HG03097 (cell line): Measurements from ENCODE around the gene DZIP1.

Source experiments
- ATAC-seq: cut with Tn5 transposase; IDR thresholded peaks from one replicate; pipeline ENCODE4 v1.9.1; 2021; ENCODE audit not compliant: unreplicated experiment, low FRiP score

Gene DZIP1

DNA sequence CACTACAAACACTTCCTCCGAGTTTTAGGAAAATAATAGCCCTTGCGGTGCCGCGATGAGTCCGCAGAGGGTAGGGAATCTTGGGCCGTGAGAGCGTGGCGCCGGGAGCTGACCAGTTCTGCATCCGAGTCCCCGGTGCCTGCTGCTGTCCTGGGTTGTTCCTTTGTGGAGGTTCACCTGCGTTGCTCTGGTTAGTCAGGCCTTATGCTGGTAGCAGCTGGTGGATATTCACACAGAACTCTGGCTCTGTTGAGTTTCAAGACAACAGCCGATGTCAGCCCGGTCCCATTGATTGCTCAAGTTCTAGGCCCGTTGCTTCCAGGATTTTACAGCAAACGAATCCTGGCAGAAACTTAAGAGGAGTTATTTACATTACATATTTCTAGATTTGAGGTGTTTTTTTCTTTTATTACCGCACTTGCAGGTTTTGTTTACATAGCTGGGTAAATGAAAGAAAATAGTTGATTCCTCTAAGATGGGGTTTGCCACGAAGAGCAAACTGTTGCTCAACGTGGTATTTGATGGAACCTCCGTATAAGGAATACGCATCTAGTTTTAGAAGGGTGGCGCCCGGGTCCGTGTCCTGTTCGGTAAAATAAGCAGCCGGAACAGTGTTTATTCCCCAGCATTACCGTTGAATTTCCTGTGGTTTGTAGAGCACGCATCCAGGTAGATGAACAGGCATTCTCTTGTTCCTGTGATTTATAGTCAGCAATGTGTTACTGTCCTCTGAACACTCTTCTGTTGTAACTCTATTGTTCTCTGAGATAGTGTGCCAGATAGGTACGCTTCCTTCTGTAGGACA is 90.7 kb downstream of the DZIP1 start:
- ATAC-seq = peak; percentile 50

DNA sequence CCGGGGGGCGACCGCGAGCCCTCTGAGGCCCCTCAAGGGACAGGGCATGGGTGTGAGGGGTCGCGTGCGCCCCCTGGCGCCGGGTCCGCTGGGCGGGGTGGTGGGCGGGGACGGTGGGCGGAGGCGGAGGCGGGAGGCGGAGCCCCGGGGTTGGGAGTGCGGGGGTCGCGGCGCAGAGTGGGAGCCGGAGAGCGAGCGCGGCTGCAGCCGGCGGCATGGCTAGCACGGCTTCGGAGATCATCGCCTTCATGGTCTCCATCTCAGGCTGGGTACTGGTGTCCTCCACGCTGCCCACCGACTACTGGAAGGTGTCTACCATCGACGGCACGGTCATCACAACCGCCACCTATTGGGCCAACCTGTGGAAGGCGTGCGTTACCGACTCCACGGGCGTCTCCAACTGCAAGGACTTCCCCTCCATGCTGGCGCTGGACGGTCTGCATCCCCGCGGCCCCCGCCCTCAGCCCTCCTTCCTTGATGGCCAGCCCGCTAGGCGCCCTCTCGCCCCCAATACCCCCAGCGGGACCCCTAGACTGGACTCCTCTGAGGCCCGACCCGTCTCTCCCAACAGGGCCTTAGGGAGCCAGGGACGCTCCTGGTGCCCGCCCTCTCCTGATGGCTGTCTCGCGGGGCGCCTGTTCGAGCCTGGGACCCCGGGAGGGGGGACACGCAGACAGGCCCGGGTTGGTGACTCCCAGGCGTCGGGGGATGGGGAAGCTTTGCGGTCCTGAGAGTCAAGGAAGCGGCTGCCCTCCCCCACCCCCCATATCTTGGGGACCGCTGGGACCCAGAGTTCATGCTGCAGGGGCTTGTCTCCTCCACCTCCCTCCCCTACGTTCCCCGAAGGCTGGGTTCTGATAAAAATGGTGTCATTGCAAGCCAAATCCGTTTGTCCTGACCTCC is 91.7 kb downstream of the DZIP1 start, which contains the start of gene CLDN10:
Gene CLDN10 (plus strand): TSS at position 182 of the 903 bp plus-strand sequence. CDS start 34 bp downstream, at position 216.
- no peak for ATAC-seq

DNA sequence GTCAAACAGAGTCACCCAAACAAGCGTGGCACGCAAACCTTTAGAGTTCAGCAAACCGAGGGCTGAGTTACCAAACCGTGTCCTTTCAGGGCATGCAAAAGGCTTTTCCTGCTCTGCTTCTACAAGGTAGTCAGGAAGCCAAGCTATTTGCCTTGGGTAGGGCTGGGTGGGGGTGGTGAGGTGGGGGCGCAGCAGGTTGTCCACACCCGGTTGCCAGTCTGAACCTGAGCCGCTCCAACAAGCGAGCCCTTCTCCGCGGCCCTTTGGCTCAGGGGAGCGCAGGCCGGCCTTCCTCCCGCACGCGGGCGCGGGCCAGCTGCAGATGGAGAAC is 92.3 kb downstream of the DZIP1 start:
- no peak for ATAC-seq

DNA sequence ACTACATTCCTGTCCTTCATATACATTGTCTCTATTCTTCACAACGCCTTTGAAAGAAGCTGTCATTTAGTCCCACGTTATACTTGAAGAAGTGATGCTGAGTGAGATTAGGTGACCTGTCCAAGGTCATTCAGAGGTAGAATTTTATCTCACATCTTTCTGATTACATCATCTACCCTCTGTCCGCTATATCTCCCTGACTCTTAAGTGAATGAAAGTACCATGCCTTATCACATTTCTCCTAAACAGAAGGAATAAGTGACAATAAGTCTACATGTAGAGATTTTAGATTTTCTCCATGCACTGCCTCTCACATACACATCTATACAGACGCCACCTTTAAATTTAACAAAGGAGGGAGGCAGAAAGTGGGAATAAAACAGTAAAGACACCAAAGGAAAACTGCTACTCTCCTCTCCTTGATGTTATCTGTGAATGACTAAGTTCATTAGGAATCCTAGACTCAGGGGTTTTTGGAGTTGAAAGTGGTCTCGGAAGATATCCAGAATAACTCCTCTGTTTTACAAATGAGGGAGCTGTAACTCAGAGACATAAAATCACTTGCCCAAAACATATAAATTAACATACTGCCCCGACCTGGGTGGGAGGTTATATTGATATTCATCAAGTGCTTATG is 96.9 kb downstream of the DZIP1 start:
- no peak for ATAC-seq

DNA sequence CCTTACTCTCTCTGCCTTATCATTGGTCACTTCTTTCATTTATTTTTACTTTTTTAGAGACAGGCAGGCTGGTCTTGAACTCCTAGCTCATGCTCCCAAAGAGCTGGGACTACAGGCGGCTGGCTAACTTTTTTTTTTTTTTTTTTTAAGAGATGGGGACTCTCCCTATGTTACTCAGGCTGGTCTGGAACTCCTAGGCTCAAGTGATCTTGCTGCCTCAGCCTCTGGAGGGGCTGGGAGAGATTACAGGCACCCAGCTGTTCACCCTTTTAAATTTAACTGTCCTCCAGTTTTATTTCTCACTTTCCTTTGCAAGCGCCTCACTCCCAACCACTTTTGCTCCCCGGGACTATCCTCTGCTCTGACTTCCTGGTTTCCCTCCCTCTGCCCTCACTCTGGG is 97.6 kb downstream of the DZIP1 start:
- ATAC-seq = no peak

DNA sequence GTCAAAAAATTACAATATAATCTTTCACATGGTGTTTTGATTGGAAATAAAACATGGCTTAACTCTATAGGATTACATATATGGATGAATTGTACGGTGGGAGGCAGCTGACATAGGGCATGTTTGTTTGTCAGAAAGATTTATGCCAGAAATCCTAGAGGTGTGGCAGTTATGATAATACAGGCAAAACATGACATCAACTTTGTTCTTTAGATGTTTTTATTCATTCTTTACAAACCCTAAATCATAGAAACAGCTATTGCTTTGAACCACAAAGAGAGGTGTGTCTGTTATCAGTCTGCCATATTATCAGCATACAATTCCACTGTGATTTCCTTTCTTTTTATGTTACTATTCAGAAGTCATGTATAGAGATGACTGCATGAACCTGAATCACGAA is 100.2 kb downstream of the DZIP1 start:
- ATAC-seq = no peak

DNA sequence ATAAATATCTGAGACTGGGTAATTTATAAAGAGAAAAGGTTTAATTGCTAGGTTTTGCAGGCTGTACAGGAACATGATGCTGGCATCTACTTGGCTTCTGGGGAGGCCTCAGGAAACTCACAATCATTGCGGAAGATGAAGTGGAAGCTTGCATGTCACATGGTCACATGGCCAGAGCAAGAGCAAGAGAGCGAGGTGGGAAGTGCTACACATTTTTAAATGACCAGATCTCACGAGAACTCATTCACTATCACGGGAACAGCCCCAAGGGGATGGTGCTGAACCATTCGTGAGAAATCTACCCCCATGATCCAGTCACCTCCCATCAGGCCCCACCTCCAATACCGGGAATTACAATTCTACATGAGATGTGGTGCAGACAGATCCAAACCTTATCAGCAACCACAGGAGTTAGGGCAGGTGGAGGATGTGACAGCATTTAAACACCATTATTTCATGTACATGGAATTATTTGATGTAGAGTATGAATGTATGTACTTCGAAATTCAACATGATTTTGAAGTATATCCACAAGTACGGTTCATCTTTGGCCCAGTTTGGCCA is 102.5 kb downstream of the DZIP1 start:
- ATAC-seq = no peak

DNA sequence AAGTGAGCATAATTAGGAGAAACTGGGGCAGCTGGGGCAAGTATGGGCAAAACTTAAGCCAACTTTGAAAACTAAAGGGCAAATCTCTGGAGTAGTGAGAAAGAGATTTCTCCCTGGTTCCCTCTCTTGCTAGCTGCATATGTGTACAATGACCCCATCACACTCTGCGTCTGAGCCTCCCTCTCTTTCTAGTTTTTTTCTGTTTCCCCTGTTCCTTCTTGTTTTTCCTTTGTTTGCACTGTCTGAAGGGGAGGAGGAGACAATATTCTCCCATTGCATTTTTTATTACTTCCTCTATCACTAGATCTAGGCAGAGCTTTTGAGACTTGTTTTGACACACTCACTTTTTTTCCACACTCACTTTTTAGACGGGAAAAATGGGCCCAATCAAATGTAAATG is 103.2 kb downstream of the DZIP1 start:
- ATAC-seq = no peak

DNA sequence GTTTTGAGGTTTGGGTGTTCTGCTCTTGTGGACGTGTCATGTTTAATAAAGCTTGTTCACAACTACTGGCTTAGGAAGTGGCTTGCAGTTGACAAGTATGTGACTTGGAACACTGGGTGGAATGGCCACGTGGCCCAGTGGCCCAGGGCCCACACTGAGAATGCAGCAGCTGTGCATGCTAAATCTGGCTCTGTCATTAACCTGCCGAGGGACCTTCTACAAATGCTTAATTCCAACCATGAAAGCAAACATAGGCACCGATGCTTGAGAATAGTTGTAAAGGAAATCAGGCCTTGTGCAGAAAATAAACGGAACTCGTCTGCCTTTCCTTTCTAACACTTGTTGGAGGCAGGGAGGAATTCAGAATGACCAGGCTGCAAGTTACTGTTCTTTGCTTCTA is 103.6 kb downstream of the DZIP1 start:
- ATAC-seq = no peak

DNA sequence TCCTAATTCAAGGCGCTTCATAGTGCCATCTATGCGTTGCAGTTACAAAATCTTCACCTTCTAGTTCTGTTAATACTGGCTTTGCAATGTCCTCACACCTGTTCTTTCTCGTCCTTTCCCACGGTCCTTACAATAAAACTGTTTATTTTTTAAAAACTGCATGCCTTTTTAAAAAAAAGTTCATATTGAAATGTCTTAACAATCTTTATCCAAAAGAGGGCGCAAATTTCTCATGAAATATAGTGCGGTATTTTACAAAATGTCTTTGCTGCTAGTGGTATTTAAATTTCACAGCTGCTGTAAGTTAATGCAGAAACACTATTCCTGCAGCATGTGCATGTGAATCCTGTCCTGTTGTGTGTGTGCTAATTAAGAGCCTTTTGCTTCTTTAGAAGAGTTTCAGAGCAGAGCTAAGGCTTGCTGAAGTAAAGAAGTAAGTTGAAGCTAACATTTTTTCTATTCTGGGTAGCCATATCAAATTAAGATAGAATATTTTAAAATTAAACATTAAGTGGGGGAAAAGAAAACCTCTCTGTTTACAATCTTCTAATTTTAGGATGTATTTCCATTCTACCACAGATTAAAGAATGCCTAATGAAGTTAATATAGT is 107.8 kb downstream of the DZIP1 start:
- no peak for ATAC-seq

DNA sequence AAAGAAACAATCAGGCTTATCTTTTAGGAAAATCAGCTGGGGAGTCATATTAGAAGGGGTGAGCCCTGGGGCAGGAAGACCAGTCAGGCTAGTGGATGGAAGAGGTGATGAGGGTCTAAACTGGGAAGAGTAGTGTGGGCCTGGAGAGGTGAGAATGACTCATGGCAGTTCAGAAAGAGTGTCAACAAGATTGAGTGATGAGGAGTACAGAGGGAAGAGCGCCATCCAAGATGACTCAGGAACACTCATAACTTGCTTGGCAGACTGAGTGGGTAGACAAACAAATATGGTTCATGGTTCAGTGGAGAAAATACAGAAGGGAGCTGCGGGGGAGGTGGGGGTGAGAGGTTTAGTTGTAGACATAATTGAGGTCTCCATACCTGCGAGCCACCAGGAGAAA is 109.3 kb downstream of the DZIP1 start:
- no peak for ATAC-seq

DNA sequence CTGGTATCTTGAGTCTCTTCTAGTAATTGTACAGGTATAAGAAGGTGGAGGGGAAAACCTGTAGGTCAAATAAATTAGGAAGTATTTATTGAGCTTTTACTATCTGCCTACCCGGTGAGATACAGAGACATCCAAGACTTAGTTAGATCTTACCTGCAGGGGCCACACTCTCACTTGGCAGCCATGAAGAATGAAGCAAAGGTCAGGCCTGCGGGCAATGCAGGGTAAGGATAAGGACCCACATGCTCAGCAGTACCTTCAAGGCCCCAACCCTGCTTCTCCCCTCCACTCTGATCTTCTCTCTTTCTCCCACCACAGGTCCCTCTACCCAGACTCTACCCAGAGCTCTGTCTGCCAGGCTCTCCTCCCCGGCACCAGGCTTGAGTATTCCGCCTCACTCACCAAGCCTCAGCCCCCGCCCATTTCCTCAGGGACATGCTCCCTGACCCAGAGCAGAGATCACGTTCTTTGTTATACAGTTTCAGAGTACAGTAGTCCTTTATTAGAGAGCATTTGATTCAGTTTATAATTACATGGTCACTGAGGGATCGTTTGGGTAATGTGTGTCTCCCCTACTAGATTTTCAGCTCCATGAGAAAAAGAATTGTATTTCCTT is 110.9 kb downstream of the DZIP1 start:
- no peak for ATAC-seq

DNA sequence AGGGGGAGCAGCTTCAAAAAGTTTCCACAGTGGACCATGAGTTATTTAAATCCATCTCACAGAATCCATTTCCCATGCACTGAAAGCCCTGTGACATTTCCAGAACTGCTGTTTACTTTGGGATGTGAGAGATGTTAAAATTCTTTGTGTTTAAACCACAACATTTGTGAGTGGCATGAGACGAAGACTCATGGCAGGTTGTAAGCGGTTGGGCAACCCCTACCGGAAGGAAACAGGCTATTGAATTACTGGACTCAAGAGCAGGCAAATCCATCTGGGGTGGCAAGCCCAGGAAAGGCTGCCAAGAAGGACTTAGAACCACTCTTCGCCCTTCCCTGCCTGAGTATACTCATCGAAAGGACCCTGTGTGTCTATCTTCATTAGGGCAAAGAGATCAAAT is 114.3 kb downstream of the DZIP1 start:
- ATAC-seq = no peak
